HG02678 (cell line): ENCODE results near the gene QPCTL.

ENCODE experiments used
- ATAC-seq: cut with Tn5 transposase; IDR thresholded peaks from one replicate; pipeline ENCODE4 v1.9.1; 2021; ENCODE audit warnings: mild to moderate bottlenecking, moderate library complexity; ENCODE audit not compliant: unreplicated experiment

The QPCTL gene

GRCh38 chr19:45692187-45693105 is at the start of gene QPCTL:
QPCTL (plus strand) TSS chr19:45692666; CDS start chr19:45692704, 38 bp downstream.
- peak; percentile 87 for ATAC-seq

- peak; percentile 30 for ATAC-seq
Measured at GRCh38 chr19:45643024-45643926, 49.2 kb upstream of the QPCTL start.

GRCh38 chr19:45643927-45644771 is 48.3 kb upstream of the QPCTL start:
- no peak for ATAC-seq

GRCh38 chr19:45645068-45645630 is 47.3 kb upstream of the QPCTL start:
- no peak for ATAC-seq

- peak; percentile 36 for ATAC-seq
Measured at GRCh38 chr19:45645631-45646344, 46.7 kb upstream of the QPCTL start.

- no peak for ATAC-seq
Measured at GRCh38 chr19:45646345-45646698, 46.1 kb upstream of the QPCTL start.

GRCh38 chr19:45650722-45651121 is 41.7 kb upstream of the QPCTL start:
- no peak for ATAC-seq

- no peak for ATAC-seq
Measured at GRCh38 chr19:45653634-45654033, 38.8 kb upstream of the QPCTL start.

GRCh38 chr19:45655073-45655472 is 37.4 kb upstream of the QPCTL start:
- no peak for ATAC-seq

- no peak for ATAC-seq
Measured at GRCh38 chr19:45657520-45658167, 34.8 kb upstream of the QPCTL start.

- ATAC-seq, result no peak
Measured at GRCh38 chr19:45659096-45659729, 33.3 kb upstream of the QPCTL start.

- ATAC-seq, result no peak
Measured at GRCh38 chr19:45660636-45661035, 31.8 kb upstream of the QPCTL start.

- ATAC-seq, result no peak
Measured at GRCh38 chr19:45663800-45664199, 28.7 kb upstream of the QPCTL start.

- no peak for ATAC-seq
Measured at GRCh38 chr19:45664575-45664974, 27.9 kb upstream of the QPCTL start.

GRCh38 chr19:45667620-45668341 is 24.7 kb upstream of the QPCTL start, which contains the start of gene GIPR:
GIPR (plus strand) TSS chr19:45668221; CDS start chr19:45669521, 1,300 bp downstream.
- ATAC-seq, result no peak

GRCh38 chr19:45668342-45668871 is 24.1 kb upstream of the QPCTL start:
- ATAC-seq, result no peak

GRCh38 chr19:45670670-45671453 is 21.6 kb upstream of the QPCTL start:
- ATAC-seq, result peak; percentile 57
